Adrenal gland (tissue), 5 donors: Measurements from ENCODE around the gene ZNF354B.

Source experiments
- CTCF ChIP-seq, 6 experiments: fragments of 450-650 bp in 4 of 6; fragments of 200-600 bp in 2 of 6; sonication (generic) in 1 of 6; IDR thresholded peaks; 1 replicate in 5 of 6; 2 replicates in 1 of 6; pipeline versions ENCODE4 v1.5.1 to v1.8.0; 2016 to 2021; ENCODE audit warnings: antibody characterized with exemption in 6 of 6, mild to moderate bottlenecking in 2 of 6, moderate library complexity in 1 of 6
- POLR2A ChIP-seq, 2 donors: fragments of 450-650 bp; IDR thresholded peaks; one replicate each; pipeline ENCODE4 v1.6.1; 2017; ENCODE audit warnings: antibody characterized with exemption in 2 of 2, mild to moderate bottlenecking in 2 of 2, moderate library complexity in 1 of 2
- donor health status: DM: no; HTN: no; CAD: no.

- TF ChIP-seq CTCF (IDR thresholded peaks at IDR 0.05): no peak
- no peak for TF ChIP-seq POLR2A (IDR thresholded peaks at IDR 0.05)
Measured at GRCh38 chr5:178826216-178826615, 33.5 kb upstream of the ZNF354B start.
